HG03342 (cell line): ENCODE results near the gene WDFY2.
"Not testable (repeated sequence)": the region's sequence is repeated elsewhere in the genome, so short reads cannot be mapped to it uniquely, and the experiment has no call there.

ENCODE experiments used
- ATAC-seq: cut with Tn5 transposase; IDR thresholded peaks from one replicate; pipeline ENCODE4 v1.9.1; 2021; ENCODE audit warnings: mild to moderate bottlenecking, moderate library complexity; ENCODE audit not compliant: unreplicated experiment

The WDFY2 gene

DNA sequence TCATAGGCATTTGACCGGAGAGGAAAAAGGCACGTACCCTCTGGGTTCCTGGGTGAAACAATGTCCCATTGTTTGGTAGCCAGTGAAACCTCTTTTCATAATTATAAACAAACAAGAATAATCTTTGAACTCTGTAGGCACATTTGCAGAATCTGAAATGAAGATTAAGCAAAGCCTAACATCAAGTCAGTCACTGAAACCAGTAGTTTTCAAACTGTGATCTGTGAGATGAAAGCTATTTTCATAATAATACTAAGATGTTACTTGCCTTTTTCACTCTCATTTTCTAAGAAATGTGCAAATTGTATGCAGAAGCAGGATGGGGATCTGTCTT is 105.4 kb downstream of the WDFY2 start:
- ATAC-seq, result no peak

DNA sequence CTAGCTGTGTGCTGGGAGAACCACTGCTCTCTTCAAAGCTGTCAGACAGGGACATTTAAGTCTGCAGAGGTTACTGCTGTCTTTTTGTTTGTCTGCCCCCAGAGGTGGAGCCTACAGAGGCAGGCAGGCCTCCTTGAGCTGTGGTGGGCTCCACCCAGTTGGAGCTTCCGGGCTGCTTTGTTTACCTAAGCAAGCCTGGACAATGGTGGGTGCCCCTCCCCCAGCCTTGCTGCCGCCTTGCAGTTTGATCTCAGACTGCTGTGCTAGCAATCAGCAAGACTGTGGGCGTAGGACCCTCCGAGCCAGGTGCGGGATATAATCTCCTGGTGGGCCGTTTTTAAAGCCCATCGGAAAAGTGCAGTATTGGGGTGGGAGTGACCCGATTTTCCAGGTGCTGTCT is 111.4 kb downstream of the WDFY2 start:
- not testable (repeated sequence) for ATAC-seq

DNA sequence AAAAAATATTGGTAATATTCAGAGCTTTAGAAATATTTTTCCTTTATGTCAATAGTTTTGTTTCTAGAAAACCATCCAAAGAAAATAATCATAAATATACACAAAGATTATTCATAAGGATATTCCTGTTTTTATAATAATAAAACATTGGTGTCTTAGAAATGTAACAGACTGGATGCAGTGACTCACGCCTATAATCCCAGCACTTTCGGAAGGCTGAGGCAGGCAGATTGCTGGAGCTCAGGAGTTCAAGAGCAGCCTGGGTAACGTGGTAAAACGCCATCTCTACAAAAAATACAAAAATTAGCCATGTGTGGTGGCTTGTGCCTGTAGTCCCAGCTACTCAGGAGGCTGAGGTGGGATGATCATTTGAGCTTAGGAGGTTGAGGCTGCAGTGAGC is 112.9 kb downstream of the WDFY2 start:
- ATAC-seq, result no peak

DNA sequence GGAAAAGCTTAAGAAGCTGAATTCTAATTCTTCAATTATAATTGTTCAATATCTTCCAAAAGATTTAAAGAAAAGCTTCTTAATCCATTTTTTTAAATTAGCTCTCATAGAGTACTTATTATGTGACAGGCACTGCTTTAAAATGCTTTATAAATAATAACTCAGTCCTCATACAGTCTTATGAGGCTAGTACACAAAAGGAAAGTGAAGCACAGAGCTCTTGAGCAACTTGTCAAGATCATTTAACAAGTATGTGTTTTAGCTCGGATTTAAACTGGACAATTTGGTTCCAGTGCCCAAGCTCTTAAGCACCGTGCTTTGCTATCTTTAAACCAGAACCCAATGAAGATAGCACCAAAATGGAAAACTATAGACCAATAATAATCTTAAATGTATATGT is 113.6 kb downstream of the WDFY2 start:
- no peak for ATAC-seq

DNA sequence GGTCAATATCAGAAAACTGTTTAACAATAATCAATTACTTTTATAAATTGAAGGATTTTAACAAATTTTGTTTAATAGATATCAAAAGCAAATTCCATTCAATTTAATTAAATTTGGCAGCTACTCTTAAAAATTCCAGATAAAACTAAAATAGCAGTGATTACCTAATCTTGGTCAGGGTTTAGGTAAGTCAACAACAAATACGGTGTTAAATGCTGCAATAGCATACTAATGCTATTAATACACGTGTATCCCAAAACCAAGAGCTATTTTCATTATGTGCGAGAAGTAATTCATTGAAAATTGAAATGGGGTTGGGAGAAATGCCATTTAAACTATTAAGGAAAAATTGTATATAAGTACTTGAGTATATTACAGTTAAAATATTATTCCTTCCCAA is 114.1 kb downstream of the WDFY2 start:
- ATAC-seq, result no peak

DNA sequence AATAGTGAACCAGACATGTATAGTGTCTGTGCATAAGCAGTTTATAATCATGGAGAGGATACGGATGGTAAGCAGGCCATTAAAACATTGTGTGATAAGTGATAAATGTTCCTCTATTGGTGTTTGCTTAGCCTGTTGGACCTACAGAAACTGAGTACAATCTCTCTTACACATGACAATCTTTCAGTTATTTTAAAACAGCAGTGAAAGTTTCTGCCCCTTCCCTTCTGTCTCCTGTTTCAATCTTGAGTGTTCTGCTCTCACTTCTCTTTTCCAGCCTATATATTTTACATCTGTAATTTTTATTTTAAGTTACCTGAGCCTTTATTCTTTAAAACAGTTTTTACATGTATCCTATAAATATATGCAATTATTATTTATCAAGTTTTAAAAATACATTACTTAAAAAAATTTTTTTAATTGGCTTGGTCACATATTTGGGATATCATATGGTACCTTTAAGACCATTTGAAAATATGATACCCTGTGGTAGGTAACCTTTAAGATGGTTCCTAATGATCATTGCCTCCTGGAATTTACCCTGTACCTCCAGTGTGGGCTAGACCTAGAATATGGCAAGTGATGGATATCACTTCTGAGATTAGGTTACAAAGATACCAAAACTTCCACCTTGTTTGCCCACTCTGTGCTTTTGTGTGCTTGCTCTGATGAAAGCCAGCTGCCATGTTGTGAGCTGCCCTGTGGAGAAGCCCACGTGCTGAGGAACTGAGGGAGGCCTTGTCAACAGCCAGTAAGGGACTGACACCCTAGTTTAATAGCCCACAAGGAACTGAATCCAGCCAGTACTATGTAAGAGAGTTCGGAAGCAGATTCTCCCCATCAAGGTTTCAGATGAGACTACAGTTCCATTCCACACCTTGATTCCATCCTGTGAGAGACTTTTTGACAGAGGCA is 120.4 kb downstream of the WDFY2 start:
- ATAC-seq, result peak; percentile 78

DNA sequence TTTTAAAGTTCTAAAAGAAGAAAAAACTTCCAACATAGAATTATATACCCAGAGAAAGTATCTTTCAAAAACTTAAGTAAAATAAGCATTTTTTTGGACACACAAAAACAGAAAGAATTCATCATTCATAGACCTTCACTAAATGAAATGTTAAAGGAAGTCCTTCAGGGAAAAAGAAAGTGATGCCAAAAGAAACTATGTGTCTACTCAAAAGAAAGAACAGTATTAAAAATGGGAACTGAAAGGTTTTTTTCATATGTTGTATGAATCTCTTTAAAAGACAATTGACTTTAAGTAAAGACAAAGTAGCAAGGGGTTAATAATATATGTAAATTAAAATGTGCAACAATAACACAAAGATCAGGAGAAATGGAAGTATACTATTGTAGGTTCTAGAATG is 123.2 kb downstream of the WDFY2 start:
- ATAC-seq, result no peak

DNA sequence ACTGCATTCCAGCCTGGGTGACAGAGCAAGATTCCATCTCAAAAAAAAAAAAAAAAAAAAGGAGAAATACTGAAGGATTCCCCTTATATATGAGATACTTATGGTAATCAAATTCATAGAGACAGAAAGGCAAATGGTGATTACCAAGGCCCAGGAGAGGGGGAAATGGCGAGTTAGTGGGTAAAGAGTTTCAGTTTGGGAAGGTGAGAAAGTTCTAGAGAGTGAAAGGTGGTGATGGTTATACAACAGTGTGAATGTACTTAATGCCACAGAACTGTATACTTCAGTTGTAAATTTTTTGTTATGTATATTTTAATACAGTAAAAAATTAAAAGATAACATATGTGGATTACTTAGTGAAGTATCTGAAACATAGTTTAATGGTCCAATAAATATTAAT is 129.5 kb downstream of the WDFY2 start:
- no peak for ATAC-seq

DNA sequence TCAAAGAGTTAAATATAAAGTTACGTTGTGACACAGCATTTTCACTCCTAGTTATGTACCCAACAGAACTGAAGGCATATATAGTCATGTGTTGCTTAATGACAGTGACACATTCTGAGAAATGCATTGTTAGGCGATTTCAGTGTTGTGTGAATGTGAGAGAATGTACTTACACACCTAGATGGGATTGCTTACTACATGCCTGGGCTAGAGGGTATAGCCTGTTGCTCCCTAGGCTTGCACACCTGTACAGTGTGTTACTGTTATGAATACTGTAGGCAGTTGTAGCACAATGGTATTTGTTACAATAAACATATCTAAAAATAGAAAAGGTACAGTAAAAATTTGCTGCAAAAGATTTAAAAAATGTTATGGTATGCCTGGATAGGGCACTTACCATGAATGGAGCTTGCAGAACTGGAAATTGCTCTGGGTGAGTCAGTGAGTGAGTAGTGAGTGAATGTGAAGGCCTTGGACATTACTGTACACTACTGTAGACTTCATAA is 130.5 kb downstream of the WDFY2 start:
- ATAC-seq, result peak; percentile 85

DNA sequence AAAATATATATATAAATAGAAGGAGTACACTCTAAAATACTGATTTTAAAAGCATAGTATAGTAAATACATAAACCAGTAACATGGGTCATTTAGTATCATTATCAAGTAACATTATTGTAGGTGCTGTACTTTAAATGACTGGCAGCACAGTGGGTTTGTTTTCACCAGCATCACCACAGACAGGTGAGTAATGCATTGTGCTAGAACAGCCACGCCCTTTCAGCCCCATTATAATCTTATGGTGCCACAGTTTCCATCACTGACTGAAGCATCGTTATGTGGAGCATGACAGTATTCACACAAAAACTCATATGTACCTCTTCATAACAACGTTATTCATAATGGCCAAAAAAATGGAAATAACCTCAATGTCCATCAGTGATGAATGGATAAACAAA is 131.4 kb downstream of the WDFY2 start:
- ATAC-seq, result no peak

DNA sequence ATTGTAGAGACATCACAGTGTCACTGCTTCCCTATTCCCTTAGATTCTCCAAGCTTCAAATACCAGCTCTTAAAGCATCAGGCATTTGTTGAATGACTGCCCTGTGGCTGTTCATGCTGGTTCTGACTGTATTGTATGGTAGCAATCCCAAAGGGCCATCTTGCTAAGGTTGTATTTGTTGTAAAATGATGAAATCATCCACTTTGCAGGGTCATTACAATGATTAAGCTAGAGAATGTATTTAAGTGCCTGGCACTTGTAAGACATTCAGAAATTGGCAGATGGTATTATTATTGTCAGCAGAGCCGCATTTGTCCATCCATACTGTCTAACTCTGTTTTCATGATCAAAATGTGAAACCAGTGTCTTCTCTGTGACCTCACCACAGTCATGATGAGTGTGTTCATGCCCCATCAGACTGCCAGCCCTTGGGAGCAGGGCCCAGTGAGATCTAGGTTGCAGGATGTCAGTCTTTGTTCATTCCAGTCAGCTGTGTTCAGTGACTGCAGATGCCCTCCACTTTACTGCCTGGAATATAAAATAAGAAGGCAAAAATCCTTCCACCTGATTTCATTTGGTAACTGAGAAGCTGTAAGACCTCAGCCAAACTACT is 133.6 kb downstream of the WDFY2 start:
- no peak for ATAC-seq

DNA sequence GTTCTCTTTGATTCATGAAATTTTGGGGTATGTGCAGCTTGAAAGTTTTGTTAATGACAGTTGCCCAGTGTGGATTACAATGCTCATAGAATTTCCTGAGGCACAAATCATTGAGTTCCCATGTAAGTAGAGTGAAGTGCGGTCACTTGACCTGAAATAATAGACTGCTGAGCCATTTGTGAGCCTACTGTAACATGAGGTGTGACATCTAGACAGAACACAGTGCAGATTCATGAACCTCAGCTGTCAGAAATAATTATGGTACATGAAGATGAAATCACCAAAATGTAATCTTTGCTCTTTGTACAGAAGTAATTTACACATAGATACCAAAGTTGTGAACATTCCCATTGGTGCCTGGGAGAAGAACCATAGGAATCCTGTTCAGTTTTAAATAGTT is 135.1 kb downstream of the WDFY2 start:
- ATAC-seq, result no peak

DNA sequence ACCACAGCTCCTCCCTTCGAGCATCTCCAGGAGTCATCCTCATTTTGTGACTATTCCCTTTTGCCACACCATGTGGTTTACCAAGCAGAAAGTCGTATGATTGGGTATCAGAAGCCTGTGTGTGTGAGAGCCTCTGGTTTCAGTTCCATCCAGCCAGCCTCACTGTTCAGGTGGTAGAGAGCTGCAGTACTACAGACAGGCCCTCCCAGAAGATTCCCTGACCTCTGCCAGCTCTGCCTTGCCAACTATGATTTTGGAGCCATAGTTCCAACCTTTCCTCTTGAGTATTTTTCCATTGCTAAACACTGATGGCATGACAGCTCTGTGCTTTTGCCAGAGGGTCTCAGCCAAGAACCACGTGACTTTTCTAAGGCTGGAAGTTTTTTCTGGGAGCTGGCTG is 137.2 kb downstream of the WDFY2 start:
- ATAC-seq, result peak; percentile 88

DNA sequence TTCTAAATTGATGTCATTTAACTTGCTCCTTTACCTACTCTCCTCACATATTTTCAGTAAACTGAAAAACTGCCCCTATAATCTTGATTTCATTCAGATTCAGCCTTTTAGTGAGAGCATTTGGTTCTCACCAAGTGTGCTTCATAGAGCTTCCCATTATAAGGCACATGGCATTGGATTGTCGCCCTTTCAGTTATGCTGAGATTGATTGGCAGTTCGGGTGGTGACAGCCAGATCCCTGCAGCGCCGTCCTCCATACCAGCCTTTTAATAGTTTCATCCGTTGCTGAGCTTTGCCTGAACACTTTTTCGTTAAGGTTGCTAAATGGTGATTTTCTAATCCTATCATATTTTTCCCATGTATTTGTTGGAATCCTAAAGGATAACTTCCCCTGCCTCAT is 139.3 kb downstream of the WDFY2 start:
- no peak for ATAC-seq

DNA sequence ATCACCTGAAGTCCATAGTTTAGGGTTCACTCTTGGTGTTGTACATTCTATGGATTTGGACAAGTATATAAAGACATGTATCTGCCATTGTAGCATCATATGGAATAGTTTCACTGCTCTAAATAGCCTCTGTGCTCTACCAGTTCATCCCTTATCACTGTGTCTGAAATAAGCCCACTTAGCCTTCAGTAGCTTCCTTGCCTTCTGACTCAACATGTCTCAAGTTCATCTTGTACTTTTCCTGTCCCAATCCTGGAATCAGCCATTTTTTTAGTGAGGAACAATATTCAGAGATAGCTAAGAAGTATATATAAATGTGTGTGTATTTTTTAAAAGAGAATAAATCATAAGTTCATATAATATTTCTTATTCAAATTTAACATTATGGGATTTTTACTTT is 140.5 kb downstream of the WDFY2 start:
- no peak for ATAC-seq

DNA sequence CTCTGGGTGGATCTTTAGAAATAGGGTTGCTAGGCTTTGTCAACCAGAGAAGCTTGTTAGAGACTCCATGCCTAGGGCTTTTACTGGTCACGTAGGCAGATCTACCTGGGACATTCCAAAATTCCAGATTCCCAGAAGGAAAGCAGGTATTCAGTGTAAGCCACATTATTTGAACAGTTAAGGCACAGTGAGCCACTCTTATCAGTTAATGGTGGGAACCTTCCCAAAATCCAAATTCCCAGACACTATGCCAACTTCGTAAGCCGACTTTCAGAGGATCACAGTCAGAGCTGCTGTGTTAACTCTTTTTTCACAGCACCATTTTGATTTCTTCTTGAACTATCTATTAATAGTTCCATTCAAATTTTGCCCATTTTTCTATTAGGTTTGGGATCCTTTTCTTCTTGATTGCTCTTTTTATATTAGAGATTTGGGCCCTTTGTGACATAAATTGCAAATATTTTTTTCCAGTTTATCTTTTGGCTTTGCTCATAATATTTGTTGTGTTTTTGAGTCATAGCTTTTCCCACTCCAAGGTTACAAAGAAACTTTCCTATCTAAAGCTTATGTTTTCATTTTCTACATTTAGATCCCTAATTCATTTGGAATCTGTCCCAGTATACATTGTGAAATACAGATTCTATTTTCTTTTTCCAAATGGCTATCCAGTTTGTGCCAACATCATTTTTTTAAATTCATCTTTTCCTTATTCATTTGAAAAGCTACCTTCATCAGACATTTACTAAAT is 142.4 kb downstream of the WDFY2 start:
- ATAC-seq, result no peak

DNA sequence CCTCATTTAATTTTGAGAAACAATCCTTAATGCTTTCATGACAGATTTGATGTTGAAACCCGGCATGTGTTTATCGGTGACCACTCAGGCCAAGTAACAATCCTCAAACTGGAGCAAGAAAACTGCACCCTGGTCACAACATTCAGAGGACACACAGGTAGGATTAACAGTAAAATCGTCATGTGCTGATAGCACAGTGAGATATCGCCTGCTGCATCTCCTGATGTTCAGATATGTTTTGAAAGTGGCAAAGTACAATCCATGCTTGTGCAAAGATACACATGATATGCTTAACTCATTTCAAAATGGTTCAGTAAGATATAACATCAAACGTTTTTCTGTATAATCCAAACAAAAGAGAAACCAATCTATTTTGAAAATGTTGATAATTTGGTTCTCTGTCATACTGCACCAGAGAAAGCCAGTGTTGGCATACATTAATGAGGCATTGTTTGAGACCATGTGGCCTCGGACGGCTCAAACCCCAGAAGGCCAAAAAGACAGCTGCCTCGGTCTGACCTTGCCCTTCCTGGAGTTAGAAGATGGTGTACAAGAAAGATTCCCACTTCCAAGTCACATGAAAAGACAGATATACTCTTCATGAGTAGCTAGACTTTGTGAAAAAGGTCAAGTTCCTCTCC is 143.5 kb downstream of the WDFY2 start:
- no peak for ATAC-seq

DNA sequence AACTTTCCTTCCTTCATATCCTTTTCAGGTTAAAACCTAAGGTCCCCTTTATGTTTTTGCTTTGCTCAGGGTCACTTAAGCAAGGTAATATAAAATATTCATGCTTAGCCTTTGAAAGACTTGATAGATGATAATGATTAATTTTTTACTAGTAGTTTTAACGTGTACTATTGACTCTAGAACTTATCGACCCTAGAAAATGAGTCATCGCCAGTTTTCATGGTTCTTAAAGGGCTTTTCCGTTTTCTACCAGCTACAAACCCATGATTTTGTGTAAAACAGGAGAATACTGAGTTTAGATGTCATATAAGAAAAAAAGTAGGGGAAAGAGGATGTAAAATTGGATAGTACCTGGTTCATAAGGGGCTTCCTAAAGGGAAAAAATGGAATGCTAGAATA is 144.0 kb downstream of the WDFY2 start:
- ATAC-seq, result no peak

DNA sequence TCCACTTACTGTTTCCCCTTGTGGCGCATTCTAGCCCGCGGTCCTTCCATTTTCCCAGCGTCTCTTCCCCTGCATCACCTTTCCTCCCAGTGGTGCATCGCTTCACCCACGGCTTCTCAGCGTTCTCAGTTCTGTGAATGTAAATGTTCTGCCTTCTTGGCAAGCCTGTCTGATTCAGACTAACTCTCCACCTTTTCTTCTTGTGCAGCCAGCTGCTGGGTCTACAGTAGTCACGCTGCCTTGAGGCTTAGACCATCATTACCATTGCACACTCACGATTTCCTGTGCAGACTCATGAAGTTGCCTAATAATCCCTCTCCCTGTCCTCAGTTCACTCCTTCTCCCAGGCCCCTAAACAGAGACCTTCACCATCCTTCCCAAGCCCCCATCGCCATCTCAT is 144.7 kb downstream of the WDFY2 start:
- no peak for ATAC-seq

DNA sequence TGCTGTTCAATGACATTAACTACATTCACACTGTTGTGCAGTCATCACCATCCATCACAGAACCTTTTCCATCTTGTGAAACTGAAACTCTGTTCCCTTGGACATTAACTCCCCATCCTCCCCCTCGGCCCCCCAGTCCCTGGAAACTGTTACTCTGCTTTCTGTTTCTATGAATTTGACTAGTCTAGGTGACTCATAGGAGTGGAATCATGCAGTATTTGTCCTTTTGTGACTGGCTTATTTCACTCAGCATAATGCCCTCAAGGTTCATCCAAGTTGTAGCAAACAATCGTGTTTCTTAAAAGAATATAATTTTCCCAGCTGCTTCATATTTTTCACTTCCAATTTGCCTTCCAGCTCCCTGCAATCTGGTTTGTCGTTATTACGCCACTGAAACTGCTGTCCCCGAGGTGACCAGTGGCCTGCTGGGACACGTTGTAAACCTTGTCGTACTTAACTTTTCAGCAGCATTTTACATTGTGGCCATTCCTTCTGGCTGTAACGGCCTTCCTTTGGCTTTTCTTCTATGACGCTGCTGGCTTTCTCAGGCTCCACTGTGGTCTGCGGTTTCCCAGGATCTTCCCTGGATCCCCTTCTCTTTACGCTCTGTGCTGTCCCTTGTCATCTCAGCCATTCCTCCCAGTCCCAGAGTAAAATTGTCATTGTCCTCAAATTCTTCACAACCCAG is 145.7 kb downstream of the WDFY2 start:
- ATAC-seq, result no peak

DNA sequence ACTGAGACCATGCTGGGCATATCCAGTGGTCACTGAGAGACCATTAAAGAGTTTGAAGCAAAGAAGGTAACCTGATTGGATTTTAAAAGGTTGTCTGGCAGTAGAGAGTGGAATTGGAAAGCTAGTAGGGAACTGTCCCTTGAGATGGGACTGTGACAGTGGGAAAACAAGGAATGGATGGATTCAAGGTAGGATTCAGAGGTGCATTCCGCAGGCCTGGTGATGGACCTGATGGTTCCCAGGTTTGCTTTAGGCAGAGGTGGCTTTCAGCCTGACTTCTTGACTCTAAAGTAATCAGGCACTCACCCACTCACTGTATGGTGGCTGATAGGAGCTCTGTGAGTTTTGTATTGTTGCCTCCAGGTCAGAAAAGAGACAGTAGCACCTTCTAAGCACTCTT is 146.7 kb downstream of the WDFY2 start:
- ATAC-seq, result no peak
